Measurements from ENCODE around the gene PCDHGC3.
A peak's percentile ranks its signal among the peaks of the same experiment; 100 is the strongest.

PCDHGC3 gene

GRCh38 chr5:141524604-141525597, 49.1 kb downstream of the PCDHGC3 start:
- DNase-seq (ENCODE audit: low spot score), result peak; percentile 86

- no peak for DNase-seq (ENCODE audit: low spot score)
Measured at GRCh38 chr5:141525653-141526052, 49.9 kb downstream of the PCDHGC3 start.

GRCh38 chr5:141527426-141527825, 51.7 kb downstream of the PCDHGC3 start:
- no peak for DNase-seq (ENCODE audit: low spot score)
